Inferior parietal cortex (tissue), 1 donor: ENCODE results near the gene CT45A7.
"Not testable (repeated sequence)": the region's sequence is repeated elsewhere in the genome, so short reads cannot be mapped to it uniquely, and the experiment has no call there.

Source experiments
- DNase-seq: peaks from one replicate; pipeline ENCODE4 v3.0.0-alpha.2; 2016; ENCODE audit errors: extremely low spot score

CT45A7 gene

GRCh38 chrX:135837180-135837579 is at the start of gene CT45A7:
CT45A7 (minus strand) TSS chrX:135837280; CDS start chrX:135833533, 3,747 bp downstream.
- not testable (repeated sequence) for DNase-seq

- not testable (repeated sequence) for DNase-seq
Measured at GRCh38 chrX:135882741-135883140, 45.7 kb upstream of the CT45A7 start.

- DNase-seq, result not testable (repeated sequence)
Measured at GRCh38 chrX:135871712-135872111, 34.6 kb upstream of the CT45A7 start, which contains the start of gene CT45A9. CT45A9 (minus strand) TSS chrX:135871812; CDS start chrX:135868061, 3,751 bp downstream.

GRCh38 chrX:135854438-135854837 is 17.4 kb upstream of the CT45A7 start, which contains the start of gene CT45A8:
CT45A8 (minus strand) TSS chrX:135854538; CDS start chrX:135850783, 3,755 bp downstream.
- not testable (repeated sequence) for DNase-seq

- DNase-seq, result not testable (repeated sequence)
Measured at GRCh38 chrX:135819912-135820311, 17.2 kb downstream of the CT45A7 start, which contains the start of gene CT45A2. CT45A2 (minus strand) TSS chrX:135820012; CDS start chrX:135816265, 3,747 bp downstream.

GRCh38 chrX:135802687-135803086 is 34.4 kb downstream of the CT45A7 start, which contains the start of gene CT45A6:
CT45A6 (minus strand) TSS chrX:135802787; CDS start chrX:135798993, 3,794 bp downstream.
- not testable (repeated sequence) for DNase-seq

- DNase-seq, result not testable (repeated sequence)
Measured at GRCh38 chrX:135785403-135785802, 51.7 kb downstream of the CT45A7 start, which contains the start of gene CT45A5. CT45A5 (minus strand) TSS chrX:135785503; CDS start chrX:135781729, 3,774 bp downstream.
